Ramos (cell line): ENCODE results near the gene SERF2.
"Not testable (repeated sequence)": the region's sequence is repeated elsewhere in the genome, so short reads cannot be mapped to it uniquely, and the experiment has no call there.

Source experiments
- in situ Hi-C: fragments of 300-500 bp; cut with MboI; formaldehyde crosslinking; loops from one replicate; pipeline ENCODE4 v1.14.3; 2022; ENCODE audit warnings: low sequenced_read_pairs; ENCODE audit not compliant: unreplicated experiment

The SERF2 gene

GRCh38 chr15:43826029-43826507 is 33.9 kb downstream of the SERF2 start:
- in situ Hi-C loops: no loop called here

GRCh38 chr15:43826508-43827341 is 34.6 kb downstream of the SERF2 start, which contains the start of gene WDR76:
Gene WDR76, plus strand, starts transcription at chr15:43827002. Its CDS starts 31 bp downstream, at chr15:43827033.
- in situ Hi-C loops: no loop called here

GRCh38 chr15:43828061-43828657 is 36.0 kb downstream of the SERF2 start:
- in situ Hi-C loops: no loop called here

- in situ Hi-C loops: not testable (repeated sequence)
Observed at GRCh38 chr15:43829951-43830540, 37.9 kb downstream of the SERF2 start.

DNA sequence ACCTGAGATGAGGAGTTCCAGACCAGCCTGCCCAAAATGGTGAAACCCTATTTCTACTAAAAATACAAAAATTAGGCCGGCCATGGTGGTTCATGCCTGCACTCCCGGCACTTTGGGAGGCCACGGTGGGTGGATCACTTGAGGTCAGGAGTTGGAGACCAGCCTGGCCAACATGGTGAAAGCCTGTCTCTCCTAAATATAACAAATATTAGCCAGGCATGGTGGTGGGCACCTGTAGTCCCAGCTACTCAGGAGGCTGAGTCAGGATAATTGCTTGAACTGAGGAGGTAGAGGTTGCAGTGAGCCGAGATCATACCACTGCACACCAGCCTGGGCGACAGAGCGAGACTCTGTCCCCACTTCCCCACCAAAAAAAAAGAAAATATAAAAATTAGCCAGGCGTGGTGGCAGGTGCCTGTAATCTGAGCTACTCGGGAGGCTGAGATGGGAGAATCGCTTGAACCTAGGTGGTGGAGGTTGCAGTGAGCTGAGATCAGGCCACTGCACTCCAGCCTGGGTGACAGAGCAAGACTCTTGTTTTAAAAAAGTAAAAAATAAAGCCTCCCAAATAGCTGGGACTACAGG is 38.7 kb downstream of the SERF2 start:
- in situ Hi-C loops: not testable (repeated sequence)

DNA sequence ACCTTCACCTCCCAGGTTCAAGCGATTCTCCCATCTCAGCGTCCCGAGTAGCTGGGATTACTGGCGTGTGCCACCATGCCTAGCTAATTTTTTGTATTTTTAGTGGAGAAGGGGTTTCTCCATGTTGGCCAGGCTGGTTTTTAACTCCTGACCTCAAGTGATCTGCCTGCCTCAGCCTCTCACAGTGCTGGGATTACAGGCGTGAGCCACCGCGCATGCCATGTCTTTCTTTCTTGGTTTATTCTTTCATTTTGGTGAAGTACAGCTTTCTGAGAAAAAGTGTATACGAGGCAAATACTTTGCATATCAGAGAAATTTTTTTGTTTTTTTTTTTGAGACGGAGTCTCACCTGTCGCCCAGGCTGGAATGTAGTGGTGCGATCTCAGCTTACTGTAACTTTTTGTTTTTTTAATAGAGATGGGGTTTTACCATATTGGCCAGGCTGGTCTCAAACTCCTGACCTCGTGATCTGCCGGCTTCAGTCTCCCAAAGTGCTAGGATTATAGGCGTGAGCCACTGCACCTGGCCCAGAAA is 39.5 kb downstream of the SERF2 start:
- in situ Hi-C loops: not testable (repeated sequence)

DNA sequence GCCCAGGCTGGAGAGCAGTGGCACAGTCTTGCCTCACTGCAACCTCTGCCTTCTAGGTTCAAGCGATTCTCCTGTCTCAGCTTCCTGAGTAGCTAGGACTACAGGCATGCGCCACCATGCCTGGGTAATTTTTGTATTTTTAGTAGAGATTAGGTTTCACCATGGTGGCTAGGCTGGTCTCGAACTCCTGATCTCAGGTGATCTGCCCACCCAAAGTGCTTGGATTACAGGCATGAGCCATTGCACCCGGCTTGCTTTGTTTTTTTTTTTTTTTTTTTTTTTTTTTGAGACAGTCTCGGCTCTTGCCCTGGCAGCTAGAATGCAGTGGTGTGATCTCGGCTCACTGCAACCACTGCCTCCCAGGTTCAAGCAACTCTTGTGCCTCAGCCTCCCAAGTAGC is 40.4 kb downstream of the SERF2 start:
- in situ Hi-C loops: not testable (repeated sequence)

GRCh38 chr15:43845421-43845820 is 53.3 kb downstream of the SERF2 start:
- in situ Hi-C loops: no loop called here
